Medulla oblongata (tissue), 1 donor: Measurements from ENCODE around the gene ACTN3.
"Not testable (repeated sequence)": the region's sequence is repeated elsewhere in the genome, so short reads cannot be mapped to it uniquely, and the experiment has no call there.

Experiments
- DNase-seq: peaks from one replicate; pipeline ENCODE4 v3.0.0-alpha.2; 2015; ENCODE audit errors: extremely low spot score

ACTN3 gene

DNA sequence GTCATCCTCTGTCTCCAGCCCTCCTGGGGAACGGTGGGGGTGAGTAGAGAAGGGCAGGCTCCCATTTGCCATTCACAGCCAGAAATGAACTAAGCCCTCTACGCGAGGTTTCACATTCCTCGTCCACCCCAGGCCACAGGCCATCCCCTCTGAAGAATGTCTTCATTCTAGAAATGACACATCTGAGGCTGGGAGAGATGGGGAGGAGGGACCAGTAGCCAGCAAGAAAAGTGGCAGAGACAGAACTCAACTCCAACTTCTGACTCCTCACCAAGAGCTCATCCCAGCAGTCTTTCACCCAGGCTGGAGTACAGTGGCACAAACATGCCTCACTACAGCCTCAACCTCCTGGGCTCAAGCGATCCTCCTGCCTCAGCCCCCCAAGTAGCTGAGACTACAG is 18.3 kb downstream of the ACTN3 start:
- no peak for DNase-seq

DNA sequence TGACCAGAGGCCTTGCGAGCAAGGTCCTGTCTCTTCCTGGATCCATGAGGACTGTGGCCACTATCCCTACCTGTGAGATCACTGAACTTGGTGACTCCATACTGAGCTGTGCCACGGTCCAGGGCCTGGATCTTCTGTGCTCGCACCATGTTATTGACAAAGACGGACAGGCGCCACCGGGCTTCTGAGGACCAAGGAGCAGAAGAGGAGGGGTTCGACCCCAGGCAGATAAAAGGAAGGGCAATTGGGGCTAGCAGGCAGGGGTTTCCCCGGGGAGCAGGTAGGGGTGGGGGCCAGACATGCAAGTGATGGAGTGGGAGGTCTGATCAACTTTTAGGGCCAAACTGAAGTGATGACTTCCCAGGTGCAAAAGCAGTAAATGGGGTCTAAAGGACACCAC is 19.5 kb downstream of the ACTN3 start:
- no peak for DNase-seq

DNA sequence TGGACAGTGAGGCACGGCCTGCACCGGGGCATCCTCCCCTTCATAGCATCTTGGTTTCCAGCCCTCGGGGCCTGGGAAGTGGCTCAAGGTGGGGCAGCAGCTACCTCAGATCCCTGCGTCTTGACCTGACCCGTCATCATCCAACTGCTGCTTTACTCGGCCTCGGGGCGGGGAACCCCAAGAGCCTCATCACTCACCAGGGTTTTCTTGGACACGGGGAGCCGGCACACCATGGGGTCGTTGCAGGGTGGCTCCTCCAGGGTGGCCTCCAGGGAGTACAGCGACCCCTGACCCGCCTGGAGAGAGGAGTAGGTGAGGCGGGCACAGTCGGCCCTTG is 21.1 kb downstream of the ACTN3 start:
- no peak for DNase-seq

DNA sequence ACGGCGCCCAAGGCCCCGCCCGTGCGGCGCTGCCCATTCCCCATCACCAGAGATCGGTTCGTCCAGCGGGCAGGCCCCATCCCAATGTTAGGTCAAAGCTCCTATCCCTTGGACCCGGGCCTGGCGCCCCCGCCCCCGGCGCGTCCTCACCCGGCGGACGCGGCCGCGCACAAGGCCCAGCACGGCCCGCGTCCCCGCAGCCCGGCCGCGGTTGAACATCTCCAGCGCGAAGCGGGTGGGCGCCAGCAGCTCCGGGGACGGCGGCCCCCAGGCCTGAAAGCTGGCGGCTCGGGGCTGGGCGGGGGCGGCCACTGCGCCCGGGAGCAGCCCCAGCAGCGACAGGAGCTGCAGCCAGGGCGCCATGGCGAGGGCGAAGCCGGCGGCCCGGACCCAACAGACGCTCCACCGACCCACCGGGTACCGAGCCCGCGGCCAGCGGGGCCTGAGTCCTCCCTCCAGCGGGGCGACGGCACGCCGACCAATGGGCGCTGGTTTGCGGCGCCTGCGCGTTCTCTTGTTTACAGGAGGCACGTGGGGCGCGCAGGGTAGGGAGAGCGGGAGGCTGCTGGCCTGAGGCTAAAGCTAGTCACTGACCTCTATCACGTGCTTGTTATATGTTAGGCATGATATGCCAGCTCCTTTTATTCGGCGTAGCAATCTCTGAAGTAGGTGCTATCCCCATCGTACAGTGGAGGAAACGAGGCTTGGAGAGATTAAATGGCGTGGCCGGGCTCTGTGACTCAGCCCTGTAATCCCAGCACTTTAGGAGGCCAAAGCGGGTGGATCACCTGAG is 21.6 kb downstream of the ACTN3 start, which contains the start of gene CTSF:
TSS of gene CTSF (minus strand) at position 483 of the 793 bp plus-strand sequence. CDS start at position 363, 120 bp downstream.
- DNase-seq, result peak; percentile 92

DNA sequence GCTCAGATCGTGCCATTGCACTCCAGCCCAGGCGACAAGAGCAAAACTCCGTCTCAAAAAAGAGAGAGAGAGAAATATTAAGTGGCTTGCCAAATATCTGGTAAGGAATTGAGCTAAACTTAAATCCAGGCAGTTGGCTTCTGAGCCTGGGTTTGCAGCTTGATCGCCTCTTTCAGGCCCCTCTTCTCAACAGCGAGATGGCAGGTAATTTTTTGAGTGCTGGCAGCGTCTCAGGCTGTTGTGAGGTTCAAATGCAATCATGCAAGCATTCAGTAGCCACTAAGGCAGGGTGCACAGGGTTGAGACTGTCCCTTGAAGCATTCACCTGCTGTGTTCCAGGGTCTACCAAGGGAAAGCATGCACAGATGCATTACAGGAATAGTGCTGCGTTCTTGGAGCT is 22.4 kb downstream of the ACTN3 start:
- no peak for DNase-seq

DNA sequence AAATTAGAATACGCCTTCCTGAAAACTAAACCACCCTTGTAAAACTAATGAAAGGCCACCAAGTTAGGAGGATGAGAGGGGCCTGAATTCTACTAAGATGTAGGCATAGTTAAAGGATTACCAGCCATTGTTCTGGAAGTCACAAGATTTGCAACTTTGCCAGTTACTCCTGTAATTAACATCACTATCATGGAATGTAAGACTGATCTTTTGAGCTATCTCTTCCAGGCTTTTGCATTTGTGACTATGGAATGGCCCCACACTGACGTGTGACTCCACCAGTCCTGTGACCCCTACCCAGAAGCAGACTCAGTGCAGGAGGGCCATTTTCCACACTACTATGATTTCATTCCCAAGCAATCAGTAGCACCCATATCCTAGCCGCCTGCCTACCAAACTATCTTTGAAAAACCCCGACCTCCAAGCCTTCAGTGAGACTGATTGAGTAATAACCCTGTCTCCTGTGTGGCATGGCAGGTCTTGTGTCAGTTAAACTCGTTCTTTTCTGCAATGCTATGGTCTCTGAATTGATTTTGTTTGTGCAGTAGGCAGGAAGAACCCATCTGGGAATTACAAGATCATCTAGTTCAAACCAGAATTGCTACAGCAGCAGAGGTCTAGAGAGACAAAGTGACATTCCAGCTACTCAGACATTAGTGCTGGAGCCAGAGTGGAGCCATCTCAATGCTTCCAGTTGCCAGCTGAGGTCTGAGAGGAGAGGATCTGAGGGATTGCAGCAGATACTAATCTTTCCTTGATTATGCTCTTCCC is 23.6 kb downstream of the ACTN3 start:
- DNase-seq, result no peak

DNA sequence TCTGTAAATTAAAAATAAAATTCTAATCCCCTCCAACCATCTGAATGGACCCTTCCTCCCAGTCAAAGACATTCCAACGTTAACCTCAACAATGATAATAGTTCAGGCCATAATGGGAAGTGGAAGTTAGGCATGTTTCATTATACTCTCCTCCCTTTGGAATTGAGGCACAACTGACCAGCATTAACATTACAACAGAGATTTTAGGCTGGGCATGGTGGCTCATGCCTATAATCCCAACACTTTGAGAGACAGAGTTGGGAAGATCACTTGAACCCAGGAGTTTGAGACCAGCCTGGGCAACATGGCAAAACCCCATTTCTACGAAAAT is 24.1 kb downstream of the ACTN3 start:
- DNase-seq, result no peak

DNA sequence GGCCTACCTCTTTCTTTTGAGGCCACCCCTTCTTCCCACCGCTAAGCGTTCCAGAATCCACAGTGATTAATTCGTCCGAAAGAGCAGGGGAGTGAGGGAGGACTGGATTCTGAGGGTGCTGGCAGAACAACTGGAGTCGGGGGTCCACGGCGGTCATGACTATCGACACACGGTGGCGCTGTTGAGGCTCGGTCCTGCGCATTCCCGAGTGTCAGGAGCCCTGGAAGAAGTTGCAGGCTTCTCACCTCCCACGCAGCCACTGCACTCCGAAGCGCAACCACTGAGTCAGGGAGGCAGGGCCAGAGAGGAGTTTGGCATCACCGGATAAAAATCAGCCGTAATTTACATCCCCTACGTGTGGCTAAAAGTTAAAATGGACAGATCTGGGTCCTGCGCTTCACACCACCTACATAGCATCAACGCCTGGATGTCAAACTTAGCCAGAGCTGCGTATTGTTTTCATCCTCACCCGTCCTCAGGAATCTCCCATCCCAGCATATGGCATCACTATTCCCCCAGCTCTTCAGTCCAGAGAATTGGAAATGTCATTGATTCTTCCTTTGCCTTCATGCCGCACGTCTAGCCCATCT is 32.4 kb downstream of the ACTN3 start:
- DNase-seq, result peak; percentile 75

DNA sequence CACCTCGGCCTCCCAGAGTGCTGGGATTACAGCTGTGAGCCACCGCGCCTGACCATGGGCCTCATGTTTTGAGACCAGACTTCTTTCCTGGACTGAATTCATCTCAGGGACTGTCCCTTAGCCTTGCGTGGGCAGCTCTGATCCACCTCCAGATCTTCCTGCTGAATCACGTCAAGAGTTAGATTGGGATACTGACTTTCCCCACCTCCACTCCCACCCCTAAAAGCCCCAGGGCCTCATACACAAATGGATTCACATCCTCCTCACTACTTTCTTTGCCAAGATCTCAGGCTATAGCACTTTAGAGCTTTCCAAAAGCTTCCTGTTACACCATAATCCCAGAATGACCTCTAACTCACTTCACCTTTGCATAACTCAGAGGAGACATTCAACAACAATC is 34.1 kb downstream of the ACTN3 start:
- DNase-seq, result no peak

DNA sequence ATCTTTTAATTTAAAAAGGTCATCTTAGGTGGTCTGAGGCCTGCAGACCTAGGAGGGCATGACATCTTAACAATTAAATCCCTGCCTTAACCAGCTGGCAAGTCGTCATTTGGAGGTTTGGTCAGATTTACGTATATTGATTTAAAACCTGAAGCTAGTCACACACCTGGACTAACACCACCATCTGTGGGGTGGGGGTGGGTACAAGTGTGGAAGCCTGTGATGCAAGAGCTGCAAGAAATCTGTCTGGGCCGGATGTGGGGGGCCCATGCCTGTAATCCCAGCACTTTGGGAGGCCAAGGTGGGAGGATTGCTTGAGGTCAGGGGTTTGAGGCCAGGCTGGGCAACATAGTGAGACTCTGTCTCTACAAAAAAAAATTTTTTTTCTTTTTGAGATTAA is 34.6 kb downstream of the ACTN3 start:
- no peak for DNase-seq

DNA sequence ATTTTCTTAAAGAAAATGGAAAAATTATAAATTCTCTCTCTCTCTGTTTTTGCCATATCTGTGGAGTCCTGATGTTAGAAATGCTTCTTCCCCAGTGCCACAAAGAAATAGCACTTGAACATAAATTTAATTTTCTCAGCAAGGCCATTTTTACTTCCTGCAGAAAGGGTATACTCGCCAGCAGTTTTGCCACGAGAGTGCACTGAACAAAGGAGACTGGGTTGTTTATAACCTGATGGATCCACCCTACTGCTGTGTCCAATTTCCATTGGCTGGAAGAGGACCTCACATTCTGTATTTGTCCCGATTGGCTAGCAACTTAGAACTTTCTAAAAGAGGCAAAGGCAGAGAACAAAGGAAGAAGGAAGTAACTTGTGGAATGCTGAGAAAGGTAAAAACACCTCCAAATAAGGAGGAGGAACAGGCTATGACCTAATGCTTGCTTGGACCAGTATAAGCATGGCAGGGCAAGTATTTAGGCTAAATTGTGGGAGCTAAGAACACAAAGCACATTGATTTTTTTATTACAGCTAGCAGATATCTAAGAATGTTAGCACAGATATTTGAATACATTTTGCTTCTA is 36.0 kb downstream of the ACTN3 start:
- not testable (repeated sequence) for DNase-seq

DNA sequence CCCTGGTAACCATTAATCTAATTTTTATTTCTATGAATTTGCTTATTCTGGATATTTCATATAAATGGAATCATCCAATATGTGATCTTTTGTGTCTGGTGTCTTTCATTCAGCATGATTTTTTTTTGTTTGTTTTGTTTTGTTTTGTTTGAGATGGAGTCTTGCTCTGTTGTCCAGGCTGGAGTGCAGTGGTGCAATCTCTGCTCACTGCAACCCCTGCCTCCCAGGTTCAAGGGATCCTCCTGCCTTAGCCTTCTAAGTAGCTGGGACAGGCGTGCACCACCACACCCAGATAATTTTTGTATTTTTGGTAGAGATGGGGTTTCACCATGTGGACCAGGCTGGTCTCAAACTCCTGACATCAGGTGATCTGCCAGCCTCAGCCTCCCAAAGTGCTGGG is 38.7 kb downstream of the ACTN3 start:
- DNase-seq, result not testable (repeated sequence)

DNA sequence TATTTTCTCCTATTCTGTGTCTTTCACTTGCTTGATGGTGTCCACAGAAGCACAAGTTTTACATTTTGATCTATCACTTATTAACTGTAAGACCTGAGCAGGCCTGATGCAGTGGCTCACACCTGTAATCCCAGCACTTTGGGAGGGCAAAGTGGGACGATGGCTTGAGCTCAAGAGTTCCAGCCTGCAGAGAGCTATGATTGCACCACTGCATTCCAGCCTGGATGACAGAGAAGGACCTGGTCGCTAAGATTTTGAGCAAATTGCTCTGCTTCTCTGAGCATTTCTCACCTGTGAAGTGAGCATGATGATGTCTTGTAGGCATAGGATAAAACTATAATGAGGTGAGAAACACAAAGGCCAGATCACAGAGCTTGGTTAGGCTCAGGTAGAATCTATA is 39.4 kb downstream of the ACTN3 start:
- no peak for DNase-seq

DNA sequence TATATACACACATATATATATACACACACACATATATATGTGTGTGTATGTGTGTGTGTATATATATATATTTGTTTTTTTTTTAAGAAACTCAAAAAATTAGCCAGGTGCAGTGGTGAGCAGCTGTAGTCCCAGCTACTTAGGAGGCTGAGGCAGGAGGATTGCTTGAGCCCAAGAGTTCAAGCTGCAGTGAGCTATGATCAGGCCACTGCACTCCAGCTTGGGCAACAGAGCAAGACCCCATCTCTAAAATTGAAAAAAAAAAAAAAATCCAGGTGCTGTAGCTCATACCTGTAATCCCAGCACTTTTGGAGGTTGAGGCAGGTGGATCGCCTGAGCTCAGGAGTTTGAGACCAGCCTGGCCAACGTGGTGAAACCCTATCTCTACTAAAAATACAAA is 42.6 kb downstream of the ACTN3 start:
- not testable (repeated sequence) for DNase-seq

DNA sequence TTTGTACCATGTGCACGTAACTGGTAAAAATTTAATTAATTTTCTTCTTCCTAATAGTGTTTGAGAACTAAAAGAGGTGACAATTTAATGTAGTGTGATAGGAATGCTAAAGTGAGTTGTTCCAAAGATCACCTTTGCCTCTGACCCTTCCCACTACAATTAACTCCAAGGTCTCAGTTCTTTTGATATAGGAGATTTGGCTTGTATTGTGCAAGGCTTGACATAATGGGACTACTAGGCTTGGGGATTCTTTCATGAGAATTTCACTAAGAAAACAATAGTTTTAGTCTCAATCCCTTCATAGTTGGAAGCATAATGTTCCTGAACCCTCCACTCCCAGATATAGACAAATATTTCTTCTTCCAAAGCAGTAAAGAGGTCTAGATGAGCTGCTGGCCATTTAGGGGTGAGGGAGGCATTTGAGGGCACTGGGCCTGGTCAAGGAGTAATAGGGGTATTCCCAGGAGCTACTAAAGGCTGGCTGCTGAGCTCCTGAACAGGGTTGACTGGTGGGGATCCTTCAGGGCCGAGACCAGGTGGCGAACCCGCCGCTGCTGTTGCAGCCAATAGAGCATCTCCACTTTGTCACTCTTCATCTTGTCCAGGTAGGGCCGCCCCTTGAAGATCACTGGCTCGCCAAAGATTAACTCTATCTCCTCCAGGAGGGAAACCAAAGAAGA is 43.4 kb downstream of the ACTN3 start:
- DNase-seq, result no peak

DNA sequence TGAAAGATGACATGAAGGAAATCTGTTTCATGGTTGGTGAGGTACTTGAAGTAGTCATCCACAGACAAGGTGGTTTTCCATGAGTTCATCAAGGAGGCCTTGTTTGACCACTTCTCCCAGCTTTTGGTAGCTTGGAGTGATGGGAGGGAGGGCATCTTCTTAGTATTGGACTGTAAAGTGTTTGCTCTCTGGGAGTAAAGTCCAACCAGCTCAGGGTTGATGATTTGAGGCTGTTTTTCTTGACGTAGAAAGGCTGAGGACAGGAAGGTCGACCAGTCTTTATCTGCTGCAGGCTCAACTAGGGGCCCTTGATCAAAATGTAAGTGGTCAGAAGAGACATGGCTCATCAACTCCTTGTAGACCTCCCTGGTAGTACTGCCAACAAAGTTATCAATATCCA is 44.5 kb downstream of the ACTN3 start:
- DNase-seq, result no peak

DNA sequence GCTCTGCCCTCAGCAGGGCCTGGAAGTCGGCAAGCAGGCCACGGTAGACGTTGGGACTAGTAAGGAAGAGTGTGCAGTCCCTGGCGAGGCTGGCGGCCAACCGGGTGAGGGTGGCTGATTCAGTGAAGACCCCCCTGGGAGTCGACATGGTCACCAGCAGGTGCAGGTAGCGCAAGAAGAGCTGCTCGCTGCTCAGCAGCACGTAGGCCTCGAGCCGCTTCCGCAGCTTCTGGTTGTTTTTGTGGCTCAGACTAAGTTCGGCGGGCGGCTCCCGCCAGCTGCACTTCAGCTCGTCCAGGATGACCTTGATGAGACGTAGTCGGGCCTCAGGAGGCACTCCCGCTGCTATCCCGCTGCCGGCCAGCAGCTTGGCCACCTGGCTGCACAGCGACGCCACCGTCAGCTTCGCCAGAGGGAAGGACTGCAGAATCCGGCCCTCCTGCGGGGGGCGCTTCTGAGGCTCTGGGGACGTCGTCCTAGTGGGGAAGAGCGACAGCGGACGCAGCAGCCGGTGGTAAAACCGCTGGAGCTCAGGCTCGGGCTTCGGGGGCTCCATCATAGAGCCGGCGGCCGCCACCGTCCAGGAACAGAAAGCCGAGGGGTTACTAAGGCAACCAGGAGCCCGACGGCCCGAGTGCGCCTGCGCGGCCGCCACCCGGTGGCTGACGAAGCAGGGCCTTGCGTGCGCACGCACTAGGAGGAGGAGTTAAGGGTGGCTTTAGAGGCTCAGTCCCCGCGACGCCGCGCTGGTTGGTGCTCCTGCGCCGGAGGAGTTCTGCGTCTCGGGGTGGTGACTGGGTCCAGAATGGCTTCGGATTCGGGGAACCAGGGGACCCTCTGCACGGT is 46.0 kb downstream of the ACTN3 start, which contains the start of the genes CCDC87 and CCS:
TSS of gene CCDC87 (minus strand) at position 607 of the 846 bp plus-strand sequence. CDS start at position 559, 48 bp downstream.
TSS of gene CCS (plus strand) at position 729 of the 846 bp plus-strand sequence. CDS start at position 806, 77 bp downstream.
- peak; percentile 97 for DNase-seq

DNA sequence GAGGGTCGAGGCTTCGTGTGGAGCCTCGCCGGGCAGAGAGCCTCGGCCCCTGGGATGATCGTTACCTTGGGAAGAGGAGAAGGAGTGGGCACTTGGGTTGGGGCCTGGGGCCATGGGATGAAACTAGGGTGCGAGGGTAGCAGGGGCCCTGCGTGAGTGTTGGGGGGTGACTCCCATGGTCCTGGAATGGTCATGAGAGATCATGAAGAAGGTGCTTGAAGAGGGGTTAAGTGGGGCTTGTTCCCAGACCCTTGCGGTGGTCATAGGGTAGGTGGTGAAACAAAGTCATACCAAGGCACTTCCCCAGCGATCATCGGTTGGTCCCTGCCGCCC is 46.6 kb downstream of the ACTN3 start:
- DNase-seq, result no peak

DNA sequence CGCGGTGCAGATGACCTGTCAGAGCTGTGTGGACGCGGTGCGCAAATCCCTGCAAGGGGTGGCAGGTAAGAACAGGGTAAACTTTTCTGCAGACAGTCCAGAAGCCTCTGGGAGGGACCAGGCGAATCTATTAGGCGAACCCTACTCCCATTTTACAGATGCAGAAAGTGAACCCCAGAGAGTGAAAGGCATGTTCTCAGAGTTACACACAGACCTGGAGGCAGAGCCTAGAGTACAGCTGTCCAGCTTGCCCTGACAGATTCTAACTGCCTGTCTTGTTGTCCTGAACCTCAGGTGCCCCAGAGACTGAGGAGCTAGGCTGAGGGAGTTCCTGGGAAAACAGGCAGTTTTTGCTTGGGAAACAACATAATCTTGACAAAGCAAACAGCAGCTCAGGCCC is 46.9 kb downstream of the ACTN3 start:
- DNase-seq, result no peak

DNA sequence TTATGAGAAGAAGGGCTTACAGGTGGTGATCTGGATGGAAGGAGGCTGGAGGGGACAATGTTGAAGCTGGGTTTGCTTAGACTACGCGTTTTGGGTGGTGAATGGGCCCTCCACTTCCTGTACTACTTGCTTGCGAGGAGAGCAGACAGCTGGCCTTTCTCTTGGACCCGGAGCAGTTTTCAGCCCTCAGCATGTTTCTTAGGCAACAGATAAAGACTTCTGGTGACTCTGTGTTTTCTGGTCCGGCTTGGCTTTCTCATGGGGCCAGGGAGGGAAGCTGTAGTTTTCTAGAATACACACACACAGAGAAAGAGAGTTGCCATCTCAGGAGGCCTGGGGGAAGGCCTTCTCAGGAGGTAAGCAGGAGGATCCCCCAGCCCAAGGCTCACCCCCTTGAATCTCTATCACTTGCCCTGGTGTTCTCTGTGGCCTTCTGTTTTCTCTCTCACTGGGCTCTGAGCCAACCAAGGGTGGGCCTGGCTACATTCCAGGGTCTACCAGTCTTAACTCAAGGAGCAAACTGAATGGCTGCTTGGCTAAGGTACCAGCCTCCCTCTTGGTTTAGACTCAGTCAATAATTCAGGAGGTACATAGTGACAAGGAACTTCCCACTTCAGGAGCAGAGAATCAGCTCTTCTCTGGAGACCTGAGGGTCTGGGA is 48.7 kb downstream of the ACTN3 start:
- DNase-seq, result peak; percentile 65
